ENCODE measurements around the gene DBN1.

Gene DBN1
- long read RNA-seq, donor 1, transcript DBN1-202 (14 exons, 2,995 nt) = major isoform, 18 of 59 reads
- long read RNA-seq, donor 1, partial matches to known transcripts = 38 of 59 reads
- long read RNA-seq, donor 1, other reads (novel, unspliced or antisense) = 0 of 59 reads
- long read RNA-seq, donor 2, transcript DBN1-202 (14 exons, 2,995 nt) = major isoform, 14 of 33 reads
- long read RNA-seq, donor 2, partial matches to known transcripts = 18 of 33 reads
- long read RNA-seq, donor 2, other reads (novel, unspliced or antisense) = 0 of 33 reads
- long read RNA-seq, donor 3, transcript DBN1-202 (14 exons, 2,995 nt) = major isoform, 5 of 27 reads
- long read RNA-seq, donor 3, partial matches to known transcripts = 18 of 27 reads
- long read RNA-seq, donor 3, other reads (novel, unspliced or antisense) = 0 of 27 reads
- long read RNA-seq, donor 4, transcript DBN1-202 (14 exons, 2,995 nt) = major isoform, 7 of 43 reads
- long read RNA-seq, donor 4, partial matches to known transcripts = 34 of 43 reads
- long read RNA-seq, donor 4, other reads (novel, unspliced or antisense) = 0 of 43 reads
- long read RNA-seq, donor 5, transcript DBN1-202 (14 exons, 2,995 nt) = major isoform, 30 of 48 reads
- long read RNA-seq, donor 5, partial matches to known transcripts = 18 of 48 reads
- long read RNA-seq, donor 5, other reads (novel, unspliced or antisense) = 0 of 48 reads
- long read RNA-seq, donor 6, transcript DBN1-202 (14 exons, 2,995 nt) = major isoform, 21 of 97 reads
- long read RNA-seq, donor 6, partial matches to known transcripts = 75 of 97 reads
- long read RNA-seq, donor 6, other reads (novel, unspliced or antisense) = 0 of 97 reads
- long read RNA-seq, donor 7, transcript DBN1-202 (14 exons, 2,995 nt) = major isoform, 9 of 98 reads
- long read RNA-seq, donor 7, partial matches to known transcripts = 85 of 98 reads
- long read RNA-seq, donor 7, other reads (novel, unspliced or antisense) = 0 of 98 reads
- long read RNA-seq, donor 8, transcript DBN1-202 (14 exons, 2,995 nt) = major isoform, 11 of 45 reads
- long read RNA-seq, donor 8, partial matches to known transcripts = 33 of 45 reads
- long read RNA-seq, donor 8, other reads (novel, unspliced or antisense) = 0 of 45 reads

DNA sequence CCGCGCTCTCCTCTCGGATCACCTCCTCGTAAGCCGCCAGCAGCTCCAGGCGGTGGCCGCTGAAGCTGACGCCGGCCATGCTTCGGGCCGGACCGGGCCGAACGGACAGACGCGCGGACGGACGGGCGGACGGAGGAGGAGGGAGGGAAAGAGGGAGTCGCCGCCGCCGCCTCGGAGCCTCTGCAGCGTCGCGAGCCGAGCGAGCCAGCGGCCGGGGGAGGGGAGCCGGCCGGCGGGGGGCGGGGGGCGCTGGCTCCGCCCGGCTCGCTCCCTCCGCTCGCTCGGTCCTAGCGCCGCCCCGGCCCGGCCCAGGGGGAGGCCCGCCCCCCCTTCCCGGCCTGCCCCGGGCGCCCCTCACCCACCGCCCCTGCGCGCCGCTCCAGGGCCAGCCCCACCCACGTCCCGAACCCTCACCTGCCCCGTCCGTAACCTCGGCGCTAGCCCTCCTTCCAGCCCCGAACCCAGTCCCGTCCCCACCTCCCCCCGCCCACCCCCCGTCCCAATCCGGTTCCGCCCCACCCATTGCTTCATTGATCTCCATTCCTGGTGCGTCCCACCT is at the start of gene DBN1:
Gene DBN1 (minus strand): TSS at position 192 of the 559 bp plus-strand sequence. CDS start 113 bp downstream, at position 79.
- DNase-seq = peak; percentile 77

DNA sequence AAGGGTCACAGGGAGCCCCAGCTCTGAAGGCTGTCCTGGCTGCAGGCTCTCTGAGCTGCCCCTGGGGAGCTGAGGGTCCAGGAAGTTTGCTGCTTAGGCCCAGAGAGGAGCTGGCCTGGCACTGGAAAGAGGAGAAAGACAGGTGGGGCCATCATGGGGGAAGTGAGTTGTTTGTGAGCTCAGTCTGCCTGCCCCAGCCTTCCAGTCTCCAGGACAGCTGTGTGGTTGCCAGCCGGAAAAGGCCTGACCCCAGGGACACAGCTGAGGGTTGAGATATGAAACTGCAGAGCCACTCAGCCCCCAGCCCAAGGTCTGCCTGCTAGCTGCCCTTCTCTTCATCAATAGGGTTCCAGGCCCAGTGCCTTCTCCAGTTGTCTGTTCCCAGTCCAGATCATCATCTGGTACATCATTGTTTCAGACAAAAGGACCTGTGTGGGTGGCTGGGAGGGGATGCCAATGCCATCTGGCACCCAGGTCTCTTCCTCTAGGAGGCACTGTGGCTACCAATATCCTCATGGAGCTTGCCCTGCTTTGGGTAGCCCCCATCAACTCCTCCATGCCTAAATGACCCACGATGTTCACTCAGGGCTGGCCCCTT is 47.6 kb upstream of the DBN1 start:
- no peak for DNase-seq

DNA sequence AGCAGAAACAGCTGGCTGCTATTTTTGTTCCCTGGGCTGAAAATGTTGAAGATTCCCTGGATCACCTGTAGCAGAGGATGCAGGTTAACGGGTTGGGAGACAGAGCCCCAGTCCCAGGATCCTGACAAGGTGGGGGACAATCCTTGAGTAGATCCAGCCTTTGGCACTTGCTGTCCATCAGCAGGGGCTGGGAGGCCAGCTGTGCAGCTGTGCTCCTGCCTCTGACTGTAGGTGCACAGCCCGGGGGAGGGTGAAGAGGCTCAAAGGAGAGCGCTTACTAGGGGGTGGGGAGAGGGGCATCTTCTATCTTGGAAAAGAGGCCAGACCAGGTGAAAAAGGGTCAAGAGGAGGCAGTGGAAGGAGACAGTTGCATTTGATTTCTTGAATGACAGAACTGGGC is 46.8 kb upstream of the DBN1 start:
- DNase-seq = no peak

DNA sequence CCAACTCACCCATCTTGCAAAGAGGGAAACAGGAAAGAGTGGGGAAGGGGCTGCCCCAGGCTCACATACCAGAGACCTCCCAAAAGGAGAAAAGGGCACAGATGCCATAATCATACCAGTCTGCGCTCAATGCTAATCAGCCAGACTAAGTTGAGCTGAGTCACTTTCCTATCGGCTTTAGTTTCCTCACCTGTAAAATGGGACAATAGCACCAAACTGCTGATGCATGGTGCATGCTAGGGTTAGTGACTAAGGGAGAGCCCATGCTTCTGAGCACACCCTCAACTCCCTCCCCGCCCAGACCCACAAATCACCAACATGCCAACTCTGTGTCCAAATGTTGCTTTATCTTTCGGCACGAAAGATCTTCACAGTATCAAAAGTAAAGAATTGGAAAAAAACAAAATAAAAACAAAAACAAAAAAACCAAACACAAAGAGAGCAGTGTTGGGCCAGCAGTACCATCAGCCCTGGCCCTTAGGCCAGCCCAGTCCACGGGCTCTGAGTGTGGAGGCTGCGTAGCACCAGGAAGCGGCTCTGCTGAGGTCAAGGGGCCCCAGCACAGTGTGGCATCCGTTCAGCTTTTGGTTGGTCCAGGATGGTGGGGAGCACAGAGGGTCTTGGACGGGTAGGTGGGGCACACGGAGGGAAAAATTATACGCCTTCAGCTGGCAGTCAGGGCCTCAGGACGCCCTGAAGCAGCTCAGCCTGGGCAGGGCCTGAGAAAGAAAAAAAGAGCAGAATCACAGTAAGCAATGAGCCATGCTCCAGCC is 46.2 kb upstream of the DBN1 start:
- DNase-seq = no peak

DNA sequence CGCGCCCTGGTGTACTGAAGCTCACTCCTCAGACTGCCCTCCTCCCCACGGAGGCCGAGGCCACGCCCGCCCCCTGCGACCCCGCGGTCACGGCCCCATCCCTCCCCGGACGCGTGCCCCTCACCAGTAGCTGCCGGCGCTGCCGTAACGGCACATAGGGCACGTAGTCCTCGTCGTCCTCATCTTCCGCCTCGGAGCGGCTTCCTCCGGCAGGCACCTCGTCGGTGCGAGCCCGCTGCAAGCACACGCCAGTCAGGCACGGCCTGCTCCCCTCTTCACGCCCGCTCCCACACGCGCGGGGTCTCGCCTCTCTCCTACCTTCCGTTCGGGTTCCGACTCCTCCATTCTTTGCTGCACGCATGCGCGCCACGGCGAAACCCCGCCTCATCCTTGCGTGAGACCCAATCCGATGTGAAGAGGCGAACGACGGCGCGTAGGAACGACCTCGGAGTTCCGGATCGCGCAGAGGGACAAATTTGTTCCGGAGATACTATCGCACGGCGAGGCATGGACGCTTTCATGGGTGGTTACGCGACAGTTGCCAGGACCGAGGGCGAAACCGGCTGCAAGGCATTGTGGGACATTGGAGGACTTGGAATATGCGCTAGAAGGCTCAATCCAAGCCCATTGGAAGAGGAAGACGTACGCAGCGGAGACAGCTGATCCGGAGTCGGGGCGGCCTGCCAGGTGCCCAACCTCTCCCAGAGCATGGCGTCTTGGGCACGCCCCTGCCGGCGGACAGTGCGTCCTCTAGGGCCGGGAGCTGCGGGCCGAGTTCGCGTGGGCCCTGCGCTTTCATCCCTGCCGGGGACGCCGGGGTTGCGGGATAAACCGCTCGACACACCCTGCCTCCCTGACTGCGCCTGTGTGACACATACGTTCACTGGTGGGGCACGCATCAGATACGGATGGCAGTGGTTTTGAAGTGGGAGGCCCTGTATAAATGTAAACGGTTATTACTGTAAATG is 43.5 kb upstream of the DBN1 start, which contains the start of gene DDX41:
Gene DDX41 (minus strand): TSS at position 361 of the 968 bp plus-strand sequence. CDS start 16 bp downstream, at position 345.
- DNase-seq = peak; percentile 90

DNA sequence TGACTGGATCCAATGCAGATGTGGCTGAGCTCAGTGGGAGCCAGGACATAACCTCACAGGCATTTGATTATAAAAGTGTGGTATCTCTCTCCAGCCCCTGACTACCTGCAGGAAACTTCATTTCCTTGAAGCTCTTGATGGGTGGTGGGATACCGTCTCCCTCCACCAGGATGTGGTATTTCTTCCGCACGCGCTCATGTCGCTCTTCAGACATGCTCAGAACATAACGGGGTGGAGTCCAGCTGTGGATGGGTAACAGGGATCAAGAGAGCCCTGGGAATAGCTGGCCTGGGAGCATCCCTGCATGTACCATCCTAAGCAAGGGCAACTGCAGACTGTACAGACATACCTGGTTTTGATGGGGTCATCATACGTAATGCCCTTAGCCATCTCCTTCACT is 42.1 kb upstream of the DBN1 start:
- DNase-seq = no peak

DNA sequence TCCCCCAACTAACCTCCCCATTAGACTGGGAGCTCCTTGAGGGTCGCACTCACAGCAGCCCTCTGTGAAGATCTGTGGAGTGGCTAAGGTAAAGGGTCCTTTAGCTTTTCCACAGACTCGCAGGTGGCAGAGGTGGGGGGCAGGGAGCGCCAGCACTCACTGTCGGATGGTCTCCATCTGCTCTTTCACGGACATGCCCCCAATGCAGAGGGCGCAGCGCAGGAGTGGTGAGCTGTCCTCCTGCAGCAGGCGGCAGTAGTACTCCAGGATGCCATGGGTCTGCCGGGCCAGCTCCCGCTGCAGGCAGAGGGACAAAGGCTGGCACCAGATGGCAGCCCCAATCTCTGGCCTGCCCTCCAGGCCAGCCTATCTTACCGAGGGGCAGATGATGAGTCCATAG is 41.1 kb upstream of the DBN1 start:
- DNase-seq = no peak

DNA sequence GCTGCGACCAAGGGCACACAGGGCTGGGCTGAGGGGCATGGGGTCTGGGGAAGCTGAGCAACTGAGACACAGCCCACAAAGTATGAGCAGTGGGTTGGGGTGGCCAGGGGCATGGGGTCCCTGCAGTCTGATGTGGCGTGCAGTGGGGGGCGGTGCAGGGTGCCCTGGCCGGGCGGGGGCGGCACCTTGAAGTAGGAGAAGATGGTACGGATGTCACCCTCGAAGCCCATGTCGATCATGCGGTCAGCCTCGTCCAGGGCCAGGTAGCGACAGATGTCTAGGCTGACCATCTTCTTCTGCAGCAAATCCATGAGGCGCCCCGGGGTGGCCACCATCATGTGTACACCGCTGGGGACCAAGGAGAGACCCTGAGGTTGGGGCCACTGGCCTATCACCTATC is 40.1 kb upstream of the DBN1 start:
- DNase-seq = no peak

DNA sequence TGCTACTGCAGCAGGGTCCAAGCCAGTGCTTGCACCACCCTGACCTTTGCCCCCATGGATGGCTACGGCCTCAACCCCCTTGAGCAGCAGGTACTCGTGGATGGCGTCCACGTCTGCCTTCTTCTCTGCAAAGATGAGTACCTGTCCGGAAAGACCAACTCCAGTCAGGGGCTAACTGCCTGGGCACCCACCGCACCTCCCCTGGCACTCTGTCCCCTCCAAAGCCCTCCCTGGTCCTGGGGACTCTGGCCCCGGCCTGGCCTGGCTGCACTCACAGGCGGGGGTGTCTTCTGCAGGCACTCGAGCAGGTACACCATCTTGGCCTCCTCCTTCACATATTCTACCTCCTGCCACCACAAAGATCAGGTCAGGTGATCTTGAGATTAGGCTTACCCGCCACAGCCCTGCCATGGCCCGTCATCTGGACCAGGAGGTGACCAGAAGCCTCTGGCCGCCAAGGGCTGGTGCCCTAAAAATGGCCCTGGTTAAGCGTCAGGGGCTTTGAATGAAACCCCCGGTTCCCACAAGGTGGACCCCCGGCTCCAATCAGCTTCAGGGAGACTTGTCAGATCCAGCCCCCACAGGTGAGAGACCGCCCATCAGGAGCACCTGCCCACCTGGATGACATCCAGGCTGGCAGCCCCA is 39.4 kb upstream of the DBN1 start:
- DNase-seq = no peak

DNA sequence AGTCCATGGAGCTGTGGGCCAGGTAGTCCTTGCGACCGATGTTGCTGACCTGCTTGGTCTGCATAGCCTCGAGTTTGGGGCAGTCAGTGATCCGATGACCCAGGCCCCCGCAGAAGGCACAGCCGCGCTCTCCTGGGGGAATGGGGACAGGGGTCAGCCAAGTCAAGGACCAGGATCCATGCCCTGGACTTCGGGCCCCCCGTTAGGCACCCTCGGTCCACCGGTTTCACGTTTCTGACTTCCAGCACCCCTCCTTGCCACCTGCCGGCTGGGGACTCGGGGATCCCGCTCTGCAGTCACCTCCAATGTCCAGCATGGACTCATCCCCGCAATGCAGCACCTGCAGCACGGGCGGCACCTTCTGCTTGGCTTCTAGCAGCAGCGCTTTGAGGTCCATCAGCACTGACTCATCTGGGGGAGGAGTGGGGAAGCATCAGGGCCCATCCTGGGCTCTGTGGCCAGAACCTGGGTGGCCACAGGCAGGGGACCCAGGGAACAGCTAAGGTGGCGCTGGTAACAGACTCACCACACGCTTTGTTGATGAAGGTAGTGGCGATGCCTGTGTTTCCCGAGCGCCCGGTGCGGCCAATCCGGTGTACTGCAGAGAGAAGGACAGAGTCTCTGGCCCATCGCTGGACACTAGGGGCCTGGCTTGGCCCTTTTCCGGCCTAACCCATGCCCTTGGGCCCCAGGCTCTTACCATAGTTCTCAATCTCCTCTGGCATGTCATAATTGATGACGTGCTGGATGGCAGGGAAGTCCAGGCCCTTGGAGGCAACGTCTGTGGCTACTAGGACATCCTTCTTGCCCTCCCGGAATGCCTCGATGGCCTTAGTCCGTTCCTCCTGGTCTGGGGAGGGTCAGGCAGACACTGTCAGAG is 38.6 kb upstream of the DBN1 start:
- no peak for DNase-seq

DNA sequence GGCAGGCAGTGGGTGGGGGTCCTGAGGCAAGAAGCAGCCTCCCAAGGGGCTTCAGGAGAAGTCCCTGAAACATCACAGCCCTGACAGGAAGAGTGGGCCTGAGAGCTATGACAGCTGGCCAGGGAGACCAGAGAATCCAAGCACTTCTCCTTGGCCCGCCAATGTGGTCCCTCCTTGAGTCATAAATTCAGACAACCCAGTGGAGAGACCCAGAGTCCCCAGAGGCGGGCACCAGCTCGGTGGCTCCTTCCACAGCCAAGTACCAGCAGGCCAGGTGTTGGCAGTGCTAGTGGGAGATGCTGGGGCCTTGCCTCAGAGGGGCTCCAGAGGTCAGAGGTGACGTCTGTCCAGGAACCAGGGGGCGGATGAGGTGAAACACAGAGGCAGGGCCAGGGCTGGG is 37.7 kb upstream of the DBN1 start:
- no peak for DNase-seq

DNA sequence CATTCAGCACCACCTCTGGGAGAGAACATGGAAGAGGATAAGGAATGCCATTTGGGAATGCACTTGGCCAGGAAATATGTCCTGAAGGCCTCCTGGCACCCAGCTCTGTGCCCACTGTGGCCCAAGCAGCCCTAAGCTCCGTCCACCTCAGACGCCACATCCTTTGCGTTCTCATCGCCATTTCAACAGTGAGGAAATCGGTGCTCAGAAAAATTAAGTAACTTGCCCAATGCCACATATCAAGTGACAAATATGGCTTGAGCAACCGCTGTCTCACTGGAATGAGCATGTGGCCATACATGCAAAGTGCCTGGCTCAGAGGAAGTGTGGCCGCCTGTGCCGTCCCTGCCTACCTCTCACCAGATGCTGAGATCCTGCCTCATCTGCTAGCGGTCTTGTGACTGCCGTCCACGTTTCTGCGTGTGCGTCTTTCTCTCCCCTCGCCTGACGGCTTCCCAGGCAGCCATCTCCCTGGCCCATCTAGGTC is 37.2 kb upstream of the DBN1 start:
- no peak for DNase-seq

DNA sequence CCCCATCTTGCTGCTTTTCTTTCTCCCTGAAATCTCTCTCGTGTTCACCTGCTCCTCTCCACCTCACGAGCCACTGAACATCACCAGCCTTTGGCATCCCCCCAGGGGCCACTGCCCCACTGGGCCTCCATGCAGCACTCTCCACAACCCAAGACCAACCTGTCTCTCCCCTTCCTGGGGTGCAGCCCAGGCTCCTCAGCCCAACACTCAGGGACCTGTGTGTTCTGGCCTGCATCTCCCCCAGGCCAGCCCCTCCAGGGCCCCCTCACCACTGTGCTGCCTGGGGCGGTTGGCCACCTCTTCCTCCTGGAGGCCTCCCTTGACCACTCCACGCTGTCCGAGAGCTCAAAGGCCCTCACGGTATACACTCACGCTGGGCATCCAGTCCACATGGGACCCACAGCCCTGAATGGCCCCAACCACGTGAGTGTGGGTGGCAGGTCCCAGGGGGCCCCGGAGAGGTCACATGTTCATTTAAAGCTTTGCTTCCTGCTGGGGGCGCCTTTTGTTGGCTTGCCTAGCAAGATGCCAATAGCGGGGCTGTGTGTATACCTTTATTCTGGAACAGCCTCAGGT is 36.6 kb upstream of the DBN1 start:
- no peak for DNase-seq

DNA sequence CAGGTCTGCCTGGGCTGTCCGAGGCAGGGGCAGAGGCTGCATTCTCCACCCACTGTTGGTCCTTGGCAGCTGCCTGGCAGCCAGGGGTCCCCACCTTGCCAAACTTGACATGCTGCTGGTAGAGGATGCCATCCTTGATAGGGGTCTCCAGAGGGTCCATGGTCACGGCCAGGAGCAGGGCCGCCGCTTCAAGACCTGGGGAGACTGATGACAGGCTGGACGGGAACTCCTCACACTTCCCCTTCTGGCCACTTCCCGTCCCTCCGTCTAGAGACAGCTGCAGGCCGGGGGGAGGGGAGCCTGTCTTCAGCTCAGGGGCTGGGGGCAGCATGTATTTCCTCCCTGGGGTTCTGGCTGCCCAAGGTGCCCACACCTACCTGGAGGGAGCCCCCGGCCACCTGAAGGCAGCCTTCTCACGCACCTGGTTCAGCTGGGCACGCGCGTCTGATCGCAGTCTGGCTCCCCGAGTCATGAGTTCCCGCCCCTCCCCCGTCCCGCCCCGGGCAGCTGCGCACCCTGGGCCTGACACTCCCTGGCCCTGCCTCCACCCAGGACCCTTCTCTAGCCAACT is 36.0 kb upstream of the DBN1 start, which contains the start of gene DOK3:
Gene DOK3 (minus strand): TSS at position 446 of the 571 bp plus-strand sequence. CDS start 286 bp downstream, at position 160.
- DNase-seq = no peak

DNA sequence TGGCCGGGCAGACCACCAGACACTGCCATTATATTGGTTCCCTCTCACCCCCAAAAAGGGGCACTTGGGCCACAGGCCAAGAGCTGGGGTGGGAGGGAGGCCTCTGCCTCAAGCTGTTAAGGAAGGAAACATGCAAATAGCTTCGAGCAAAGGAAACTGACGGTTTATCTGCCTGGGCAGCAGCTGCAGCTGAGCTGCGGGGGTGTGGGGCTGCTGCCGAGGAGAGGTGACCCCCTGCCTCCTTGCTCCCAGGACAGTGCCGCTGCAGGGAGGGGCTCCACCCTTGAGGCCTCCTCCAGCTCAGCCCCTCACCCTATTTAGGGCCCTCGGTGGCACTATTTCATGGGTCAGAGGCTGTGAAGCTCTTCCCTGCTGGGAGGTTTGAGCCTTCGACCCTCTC is 35.4 kb upstream of the DBN1 start:
- DNase-seq = no peak

DNA sequence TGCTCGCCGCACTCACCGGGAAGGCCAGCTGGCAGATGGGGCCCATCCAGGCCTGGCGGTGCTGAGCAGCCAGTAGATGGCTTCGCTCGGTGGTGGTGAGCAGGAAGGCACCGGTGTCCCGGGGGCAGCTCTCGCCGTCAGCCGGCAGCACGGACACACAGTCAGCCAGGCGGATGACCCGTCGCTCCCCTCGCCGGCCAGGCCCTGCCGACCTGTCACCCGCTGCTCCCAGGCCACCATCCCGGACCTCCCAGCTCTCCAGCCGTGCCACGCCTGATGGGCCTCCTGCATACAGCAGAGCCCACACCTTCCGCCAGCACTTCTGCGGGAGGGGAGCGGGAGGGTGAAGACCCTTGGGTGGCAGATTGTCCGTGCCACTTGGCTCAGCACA is 34.8 kb upstream of the DBN1 start:
- DNase-seq = no peak

DNA sequence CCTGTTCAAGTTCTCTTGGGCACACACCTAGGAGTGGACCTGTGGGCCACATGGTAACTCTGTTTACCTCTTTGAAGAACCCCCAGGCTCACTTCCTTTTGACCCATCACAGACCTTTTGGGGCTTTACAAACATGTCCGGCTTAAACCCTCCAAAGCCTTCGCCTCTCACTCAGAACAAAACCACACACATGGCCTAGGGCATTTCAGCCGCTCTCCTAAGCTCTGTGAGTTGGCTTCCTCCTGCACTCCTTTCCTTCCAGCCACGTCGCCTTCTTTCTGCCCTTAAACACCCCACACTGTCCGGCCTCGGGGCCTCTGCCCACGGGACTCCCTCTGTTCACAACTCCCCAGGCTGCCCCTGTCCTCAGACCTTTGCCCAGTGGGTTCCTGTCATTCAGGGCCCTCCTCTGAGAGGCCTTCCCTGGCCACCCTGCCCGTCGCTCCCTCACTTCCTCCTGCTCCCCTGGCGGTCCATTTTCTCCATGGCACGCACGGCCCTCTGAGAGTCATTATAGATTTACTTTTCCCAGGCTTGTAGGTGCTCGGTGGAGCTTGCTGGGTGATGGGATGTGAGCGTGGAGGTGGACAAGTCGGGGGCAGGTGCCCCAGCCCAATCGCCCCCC is 34.3 kb upstream of the DBN1 start:
- DNase-seq = no peak

All from right kidney (tissue), 9 donors.